Loucy (cell line): Measurements from ENCODE around the gene NOTCH3.

Experiments
- H2AFZ ChIP-seq: fragments of 200-600 bp; sonication (generic); 2 replicates; pipeline ENCODE4 v1.6.0; 2016; ENCODE audit warnings: antibody characterized with exemption, mild to moderate bottlenecking, low read length, moderate library complexity
- H3F3A ChIP-seq: fragments of 200-600 bp; 2 replicates; pipeline ENCODE4 v1.6.0; 2016; ENCODE audit warnings: antibody characterized with exemption, low read depth, mild to moderate bottlenecking
- H3K27me3 ChIP-seq: fragments of 200-600 bp; sonication (generic); 2 replicates; pipeline ENCODE4 v1.6.1; 2014; ENCODE audit warnings: low read length, mild to moderate bottlenecking; ENCODE audit not compliant: insufficient read depth, poor library complexity, severe bottlenecking
- H3K36me3 ChIP-seq: fragments of 200-600 bp; sonication (generic); 2 replicates; pipeline ENCODE4 v1.6.1; 2016; ENCODE audit warnings: low read length; ENCODE audit not compliant: insufficient read depth
- H3K4me1 ChIP-seq: fragments of 200-600 bp; sonication (generic); 2 replicates; pipeline ENCODE4 v1.5.1; 2014; ENCODE audit warnings: low read length, mild to moderate bottlenecking; ENCODE audit not compliant: insufficient read depth, poor library complexity, severe bottlenecking
- H3K4me2 ChIP-seq: fragments of 200-600 bp; sonication (generic); 2 replicates; pipeline ENCODE4 v1.6.0; 2014; ENCODE audit warnings: antibody characterized with exemption, low read length, low read depth, mild to moderate bottlenecking; ENCODE audit not compliant: poor library complexity, severe bottlenecking
- H3K4me3 ChIP-seq: fragments of 200-600 bp; sonication (generic); 2 replicates; pipeline ENCODE4 v1.5.1; 2014; ENCODE audit warnings: low read length, mild to moderate bottlenecking, mixed read lengths; ENCODE audit not compliant: poor library complexity, severe bottlenecking
- H3K79me2 ChIP-seq: fragments of 200-600 bp; sonication (generic); 2 replicates; pipeline ENCODE4 v1.6.1; 2014; ENCODE audit warnings: low read length; ENCODE audit not compliant: insufficient read depth
- H3K9ac ChIP-seq: fragments of 200-600 bp; sonication (generic); 2 replicates; pipeline ENCODE4 v1.6.0; 2014; ENCODE audit warnings: mild to moderate bottlenecking, low read depth, low read length, moderate library complexity; ENCODE audit not compliant: poor library complexity, severe bottlenecking
- H3K9me2 ChIP-seq: fragments of 200-600 bp; sonication (generic); replicated peaks from 2 replicates; pipeline ENCODE4 v1.6.1; 2016; ENCODE audit warnings: low read depth, low read length, mixed read lengths
- H3K9me3 ChIP-seq: fragments of 200-600 bp; sonication (generic); 2 replicates; pipeline ENCODE4 v1.6.1; 2014; ENCODE audit warnings: mild to moderate bottlenecking, antibody characterized with exemption, low read length, low read depth; ENCODE audit not compliant: insufficient read depth
- H4K20me1 ChIP-seq: fragments of 200-600 bp; sonication (generic); 2 replicates; pipeline ENCODE4 v1.6.0; 2014; ENCODE audit warnings: antibody characterized with exemption, low read length, mild to moderate bottlenecking; ENCODE audit not compliant: insufficient read depth, poor library complexity, severe bottlenecking
- EZH2phosphoT487 ChIP-seq: fragments of 200-600 bp; IDR thresholded peaks from 2 replicates; pipeline ENCODE4 v1.6.1; 2018; ENCODE audit warnings: antibody characterized with exemption, mild to moderate bottlenecking, moderate library complexity, borderline replicate concordance
- TF ChIP-seq, protein P1 (sequence below): fragments of 200-600 bp; sonication (generic); conservative IDR thresholded peaks from 2 replicates; pipeline ENCODE4 v1.5.1; 2014; ENCODE audit warnings: mild to moderate bottlenecking, antibody characterized with exemption, low read length

NOTCH3 gene

DNA sequence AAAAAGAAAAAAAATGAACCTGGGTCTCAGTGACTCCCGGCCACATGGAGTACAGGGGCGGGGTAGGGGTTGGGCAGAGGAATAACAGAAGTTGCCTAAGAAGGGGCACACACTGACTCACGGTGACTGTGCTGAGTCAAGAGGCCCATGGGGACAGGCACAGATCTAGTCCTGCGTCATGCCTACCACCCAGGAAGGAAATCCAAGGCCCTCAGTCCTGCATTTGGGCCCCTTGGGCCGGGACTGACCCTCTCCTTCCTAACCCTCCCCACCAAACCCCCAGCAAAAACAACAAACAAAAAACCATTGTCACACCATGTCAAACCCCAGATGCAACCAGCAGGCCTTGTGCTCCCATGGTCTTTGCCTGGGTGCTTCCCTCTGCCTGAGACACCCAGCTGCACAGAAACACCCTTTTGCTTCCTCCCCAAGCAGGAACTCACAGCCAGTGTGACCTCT, 9.6 kb upstream of the NOTCH3 start:
- TF ChIP-seq EZH2phosphoT487: no peak
- TF ChIP-seq, protein P1, sequence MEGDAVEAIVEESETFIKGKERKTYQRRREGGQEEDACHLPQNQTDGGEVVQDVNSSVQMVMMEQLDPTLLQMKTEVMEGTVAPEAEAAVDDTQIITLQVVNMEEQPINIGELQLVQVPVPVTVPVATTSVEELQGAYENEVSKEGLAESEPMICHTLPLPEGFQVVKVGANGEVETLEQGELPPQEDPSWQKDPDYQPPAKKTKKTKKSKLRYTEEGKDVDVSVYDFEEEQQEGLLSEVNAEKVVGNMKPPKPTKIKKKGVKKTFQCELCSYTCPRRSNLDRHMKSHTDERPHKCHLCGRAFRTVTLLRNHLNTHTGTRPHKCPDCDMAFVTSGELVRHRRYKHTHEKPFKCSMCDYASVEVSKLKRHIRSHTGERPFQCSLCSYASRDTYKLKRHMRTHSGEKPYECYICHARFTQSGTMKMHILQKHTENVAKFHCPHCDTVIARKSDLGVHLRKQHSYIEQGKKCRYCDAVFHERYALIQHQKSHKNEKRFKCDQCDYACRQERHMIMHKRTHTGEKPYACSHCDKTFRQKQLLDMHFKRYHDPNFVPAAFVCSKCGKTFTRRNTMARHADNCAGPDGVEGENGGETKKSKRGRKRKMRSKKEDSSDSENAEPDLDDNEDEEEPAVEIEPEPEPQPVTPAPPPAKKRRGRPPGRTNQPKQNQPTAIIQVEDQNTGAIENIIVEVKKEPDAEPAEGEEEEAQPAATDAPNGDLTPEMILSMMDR: no peak
- Histone ChIP-seq H3K4me1 (no peaks in the 10 kb centered on the region), H3F3A (no peaks in the 10 kb centered on the region), H3K36me3 (no peaks in the 10 kb centered on the region), H3K79me2 (no peaks in the 10 kb centered on the region), H3K9me3 (no peaks in the 10 kb centered on the region), H2AFZ (no peak overlapping the region), H4K20me1 (no peaks in the 10 kb centered on the region), H3K9me2 (no peaks in the 10 kb centered on the region), H3K9ac (no peak overlapping the region), H3K4me2 (no peak overlapping the region), H3K27me3 (no peaks in the 10 kb centered on the region), H3K4me3 (no peak overlapping the region)

- Histone ChIP-seq H3K79me2 (no peaks in the 10 kb centered on the region), H3K27me3 (no peaks in the 10 kb centered on the region), H3F3A (no peaks in the 10 kb centered on the region), H3K9ac (no peak overlapping the region), H3K36me3 (no peaks in the 10 kb centered on the region), H3K9me3 (no peaks in the 10 kb centered on the region), H3K9me2 (no peaks in the 10 kb centered on the region), H4K20me1 (no peaks in the 10 kb centered on the region), H3K4me3 (no peak overlapping the region), H3K4me1 (peaks cover 10% of the 10 kb centered on the region), H3K4me2 (no peak overlapping the region), H2AFZ (no peak overlapping the region)
- TF ChIP-seq EZH2phosphoT487: no peak
- TF ChIP-seq, protein P1: no peak
Observed at GRCh38 chr19:15201374-15202023, 704 bp upstream of the NOTCH3 start.

GRCh38 chr19:15199661-15200552, 888 bp downstream of the NOTCH3 start:
- Histone ChIP-seq H3K9me2 (no peaks in the 10 kb centered on the region), H3K9me3 (no peaks in the 10 kb centered on the region), H3F3A (no peaks in the 10 kb centered on the region), H3K4me3 (no peak overlapping the region), H3K4me2 (peak overlapping the region; percentile 13), H2AFZ (no peak overlapping the region), H3K4me1 (peaks cover 10% of the 10 kb centered on the region), H3K36me3 (no peaks in the 10 kb centered on the region), H3K9ac (no peak overlapping the region), H3K27me3 (no peaks in the 10 kb centered on the region), H3K79me2 (no peaks in the 10 kb centered on the region), H4K20me1 (no peaks in the 10 kb centered on the region)
- TF ChIP-seq EZH2phosphoT487: no peak
- TF ChIP-seq, protein P1: no peak
